ENCODE data around the gene KSR1.

- no peak for TF ChIP-seq CTCF (IDR thresholded peaks at IDR 0.05)
- TF ChIP-seq POLR2A (IDR thresholded peaks at IDR 0.05) = no peak
Observed at GRCh38 chr17:27618417-27618816, 162.2 kb downstream of the KSR1 start.
